ENCODE results near the gene TULP4. TPM values are rescaled to one million over a fixed set of nuclear protein-coding genes. Genes with fewer than 3 reads are reported as not detected.
"Not testable (repeated sequence)": the region's sequence is repeated elsewhere in the genome, so short reads cannot be mapped to it uniquely, and the experiment has no call there.

Gene TULP4
- total RNA-seq, 2 experiments from 2014 or later: 28.4 to 30.5 TPM

DNA sequence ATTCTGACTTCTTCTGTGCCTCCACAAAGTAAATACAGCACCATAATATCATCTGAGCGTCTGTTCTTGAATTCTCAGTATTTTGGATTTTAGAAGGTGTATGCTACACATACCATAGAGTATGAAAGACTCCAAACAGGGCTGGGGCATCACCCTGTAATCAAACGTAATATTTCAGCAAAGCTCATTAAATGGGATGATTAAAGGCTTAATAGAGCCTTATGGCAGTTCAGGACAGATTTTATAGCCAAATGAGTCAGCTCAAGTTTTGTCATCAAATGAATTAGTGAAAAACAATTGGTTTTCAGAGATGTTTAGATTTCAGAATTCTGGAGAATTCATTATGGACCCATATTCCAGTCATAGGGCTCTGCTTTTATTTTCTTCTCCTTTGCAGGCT, 68.9 kb downstream of the TULP4 start:
- Mint-ChIP-seq H3K4me3 (no peak overlapping the region), H3K27ac (no peak overlapping the region), H3K27me3 (no peaks in the 10 kb centered on the region), H3K36me3 (no peaks in the 10 kb centered on the region), H3K4me1 (no peaks in the 10 kb centered on the region), H3K9me3 (ENCODE audit: low read depth) (no peaks in the 10 kb centered on the region)
- CTCF ChIA-PET: no interaction called here
- DNase-seq (no peak), ATAC-seq (no peak)

DNA sequence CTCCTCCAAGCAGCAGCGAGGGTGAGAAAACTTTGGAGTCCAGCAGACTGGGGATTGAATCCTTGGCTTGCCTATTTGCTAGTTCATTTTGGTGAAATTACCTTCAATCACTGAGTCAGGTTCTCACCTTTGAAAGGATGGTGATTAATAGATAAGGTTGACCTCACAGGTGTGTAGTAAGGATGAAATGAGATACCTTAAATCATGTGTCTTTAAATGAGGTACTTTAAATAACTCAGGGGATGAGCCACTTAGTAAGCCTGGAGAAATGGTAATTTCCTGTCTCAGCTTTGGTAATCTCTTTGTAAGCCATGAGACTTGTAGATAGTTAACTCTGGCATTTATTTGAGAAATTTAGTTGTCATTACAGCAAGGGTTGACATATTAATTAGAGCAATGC, 70.2 kb downstream of the TULP4 start:
- Mint-ChIP-seq H3K9me3 (ENCODE audit: low read depth) (no peaks in the 10 kb centered on the region), H3K4me1 (no peaks in the 10 kb centered on the region), H3K27me3 (no peaks in the 10 kb centered on the region), H3K36me3 (no peaks in the 10 kb centered on the region), H3K27ac (no peak overlapping the region), H3K4me3 (no peak overlapping the region)
- no peak for ATAC-seq
- CTCF ChIA-PET: no interaction called here
- no peak for DNase-seq

- CTCF ChIA-PET: interaction anchor here (1.0 kb wide), 1 partner anchor 8 kb away, joined by 3 read pairs; no protein-coding TSS in a partner anchor
- Mint-ChIP-seq H3K27ac (no peak overlapping the region), H3K36me3 (no peaks in the 10 kb centered on the region)
These were observed 70.8 kb downstream of the TULP4 start for GRCh38 chr6:158383057-158383456.

GRCh38 chr6:158383542-158383941, 71.3 kb downstream of the TULP4 start:
- CTCF ChIA-PET: interaction anchor here (1.0 kb wide), 1 partner anchor 9 kb away, joined by 3 read pairs; no protein-coding TSS in a partner anchor
- Mint-ChIP-seq H3K4me3 (no peak overlapping the region), H3K27ac (no peak overlapping the region), H3K36me3 (no peaks in the 10 kb centered on the region), H3K4me1 (no peaks in the 10 kb centered on the region), H3K9me3 (ENCODE audit: low read depth) (no peaks in the 10 kb centered on the region), H3K27me3 (no peaks in the 10 kb centered on the region)
- DNase-seq (no peak), ATAC-seq (no peak)

More at GRCh38 chr6:158383057-158383456, 70.8 kb downstream of the TULP4 start:
- Mint-ChIP-seq H3K4me3 (no peak overlapping the region), H3K9me3 (ENCODE audit: low read depth) (no peaks in the 10 kb centered on the region), H3K27me3 (no peaks in the 10 kb centered on the region), H3K4me1 (no peaks in the 10 kb centered on the region)
- ATAC-seq (no peak), DNase-seq (no peak)

DNA sequence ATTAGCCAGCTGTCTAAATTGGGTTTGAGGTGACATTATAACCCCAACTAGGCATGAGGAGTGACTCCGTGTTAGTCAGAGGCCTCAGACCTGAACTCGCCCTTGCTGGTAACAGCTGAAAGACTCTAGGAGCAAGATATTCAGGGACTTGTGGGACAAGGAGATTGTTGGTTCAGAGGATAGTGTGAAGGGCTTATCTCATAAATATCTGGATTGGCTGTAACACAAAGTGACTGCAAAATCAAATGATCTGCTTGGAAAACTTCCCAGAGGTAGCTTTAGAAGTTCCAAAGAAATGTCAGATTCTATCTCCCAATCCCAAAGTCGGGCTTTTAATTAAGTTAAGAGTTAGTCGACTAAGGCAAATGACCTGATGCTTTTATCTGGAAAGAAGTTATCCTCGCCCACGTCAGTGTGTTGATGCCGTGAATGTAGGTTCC, 72.4 kb downstream of the TULP4 start:
- ATAC-seq (no peak), DNase-seq (no peak)
- H3K4me3 Mint-ChIP-seq: no peak overlapping the region
- no peaks in the 10 kb centered on the region for H3K9me3 Mint-ChIP-seq (ENCODE audit: low read depth)
- H3K4me1 Mint-ChIP-seq: peaks cover 2% of the 10 kb centered on the region
- no peaks in the 10 kb centered on the region for H3K27me3 Mint-ChIP-seq
- H3K27ac Mint-ChIP-seq: no peak overlapping the region
- CTCF ChIA-PET: no interaction called here
- H3K36me3 Mint-ChIP-seq: no peaks in the 10 kb centered on the region

- Mint-ChIP-seq H3K4me1 (peaks cover 2% of the 10 kb centered on the region), H3K9me3 (ENCODE audit: low read depth) (peaks cover 3% of the 10 kb centered on the region), H3K4me3 (no peak overlapping the region), H3K36me3 (peaks cover 4% of the 10 kb centered on the region), H3K27ac (no peak overlapping the region), H3K27me3 (no peaks in the 10 kb centered on the region)
- ATAC-seq (no peak), DNase-seq (no peak)
- CTCF ChIA-PET: interaction anchor here (1.0 to 1.9 kb wide), 6 partner anchors 9 to 173 kb away, joined by 3 to 12 read pairs (median 4); no protein-coding TSS in a partner anchor
These were observed 74.8 kb downstream of the TULP4 start for GRCh38 chr6:158387036-158387435.

GRCh38 chr6:158387578-158387977, 75.3 kb downstream of the TULP4 start:
- H3K36me3 Mint-ChIP-seq: peaks cover 6% of the 10 kb centered on the region
- H3K9me3 Mint-ChIP-seq (ENCODE audit: low read depth): peaks cover 4% of the 10 kb centered on the region
- CTCF ChIA-PET: interaction anchor here (0.7 to 1.9 kb wide), 4 partner anchors 8 to 174 kb away, joined by 3 to 12 read pairs (median 6); no protein-coding TSS in a partner anchor
- peaks cover 2% of the 10 kb centered on the region for H3K4me1 Mint-ChIP-seq
- no peak for DNase-seq
- H3K27ac Mint-ChIP-seq: no peak overlapping the region
- no peak overlapping the region for H3K4me3 Mint-ChIP-seq
- ATAC-seq: no peak
- no peaks in the 10 kb centered on the region for H3K27me3 Mint-ChIP-seq

DNA sequence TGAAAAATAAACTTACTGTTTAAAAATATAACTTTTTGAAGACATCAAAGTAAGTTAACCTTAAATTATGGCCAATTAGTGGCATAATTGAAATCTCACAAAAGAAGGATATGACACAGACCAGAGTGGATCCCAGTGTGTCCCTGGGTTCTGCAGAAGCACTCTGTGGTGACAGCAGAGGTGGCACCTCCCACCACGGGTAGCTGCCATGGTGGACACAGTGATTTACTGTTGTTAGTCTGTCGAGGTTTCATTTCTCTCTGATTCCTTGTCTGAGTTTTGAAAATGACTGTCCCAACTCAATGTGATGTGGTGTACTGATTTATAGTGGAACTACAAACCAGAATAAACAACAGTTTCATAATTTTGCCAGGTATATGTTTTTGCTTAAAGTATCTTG, 76.5 kb downstream of the TULP4 start:
- H3K27ac Mint-ChIP-seq: no peak overlapping the region
- peaks cover 4% of the 10 kb centered on the region for H3K9me3 Mint-ChIP-seq (ENCODE audit: low read depth)
- DNase-seq (no peak), ATAC-seq (no peak)
- no peak overlapping the region for H3K4me3 Mint-ChIP-seq
- H3K4me1 Mint-ChIP-seq: peaks cover 2% of the 10 kb centered on the region
- CTCF ChIA-PET: interaction anchor here (1.8 kb wide), 1 partner anchor 168 kb away, joined by 4 read pairs; no protein-coding TSS in a partner anchor
- H3K36me3 Mint-ChIP-seq: peaks cover 7% of the 10 kb centered on the region
- no peaks in the 10 kb centered on the region for H3K27me3 Mint-ChIP-seq

DNA sequence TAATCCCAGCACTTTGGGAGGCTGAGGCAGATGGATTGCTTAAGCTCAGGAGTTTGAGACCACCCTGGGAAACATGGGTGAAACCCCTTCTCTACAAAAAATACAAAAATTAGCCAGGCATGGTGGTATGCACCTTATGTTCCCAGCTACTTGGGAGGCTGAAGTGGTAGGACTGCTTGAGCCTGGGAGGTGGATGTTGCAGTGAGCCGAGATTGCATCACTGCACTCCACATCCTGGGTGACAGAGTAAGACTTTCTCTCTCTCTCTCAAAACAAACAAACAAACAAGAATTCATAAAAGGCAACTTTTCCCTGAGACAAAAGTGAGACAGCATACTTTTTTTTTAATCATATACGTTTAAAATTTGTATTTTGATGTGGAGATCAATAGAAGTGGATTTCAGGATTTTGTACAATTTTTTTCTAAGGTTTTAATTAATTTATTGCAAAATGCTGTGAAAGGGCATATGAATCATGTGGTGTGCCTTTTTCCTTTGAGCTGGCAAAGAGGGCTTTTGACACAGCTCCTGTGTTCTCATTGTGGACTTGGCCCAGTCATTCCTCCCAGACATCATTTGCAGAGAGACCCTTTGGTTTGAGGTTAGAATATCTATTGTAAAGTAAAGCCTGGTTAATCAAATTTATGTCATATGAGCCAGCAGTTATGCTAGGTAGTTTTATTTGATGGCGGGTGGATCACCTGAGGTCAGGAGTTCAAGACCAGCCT, 77.1 kb downstream of the TULP4 start:
- no peak for ATAC-seq
- H3K9me3 Mint-ChIP-seq (ENCODE audit: low read depth): peaks cover 8% of the 10 kb centered on the region
- no peak overlapping the region for H3K27ac Mint-ChIP-seq
- H3K4me1 Mint-ChIP-seq: peaks cover 2% of the 10 kb centered on the region
- peaks cover 13% of the 10 kb centered on the region for H3K36me3 Mint-ChIP-seq
- no peak for DNase-seq
- no peaks in the 10 kb centered on the region for H3K27me3 Mint-ChIP-seq
- CTCF ChIA-PET: interaction anchor here (1.6 to 1.8 kb wide), 2 partner anchors 166 to 168 kb away, joined by 4 read pairs; no protein-coding TSS in a partner anchor
- no peak overlapping the region for H3K4me3 Mint-ChIP-seq

DNA sequence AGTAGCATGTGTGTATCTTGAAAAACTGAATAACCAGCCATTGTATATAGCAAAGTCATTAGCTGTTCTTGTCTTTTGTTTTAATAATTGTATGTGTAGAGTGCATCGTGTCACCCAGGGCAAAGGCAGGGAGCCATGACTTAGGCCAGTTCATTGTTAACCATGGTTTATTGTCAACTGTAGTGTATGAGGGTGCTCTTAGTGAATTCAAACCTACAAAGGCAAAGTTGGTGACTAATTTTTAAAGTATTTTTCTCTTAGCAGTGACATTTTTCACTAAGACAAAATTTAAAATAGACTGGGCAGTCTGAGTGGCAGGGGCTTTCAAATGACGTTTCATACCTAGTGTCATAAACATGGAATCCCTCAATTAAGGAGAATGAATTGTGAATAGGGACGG, 79.0 kb downstream of the TULP4 start:
- Mint-ChIP-seq H3K36me3 (peaks cover 15% of the 10 kb centered on the region), H3K4me3 (no peak overlapping the region), H3K27me3 (no peaks in the 10 kb centered on the region), H3K4me1 (peaks cover 2% of the 10 kb centered on the region), H3K27ac (no peak overlapping the region), H3K9me3 (ENCODE audit: low read depth) (peaks cover 8% of the 10 kb centered on the region)
- DNase-seq (no peak), ATAC-seq (no peak)
- CTCF ChIA-PET: interaction anchor here (1.6 kb wide), 1 partner anchor 168 kb away, joined by 4 read pairs; no protein-coding TSS in a partner anchor

DNA sequence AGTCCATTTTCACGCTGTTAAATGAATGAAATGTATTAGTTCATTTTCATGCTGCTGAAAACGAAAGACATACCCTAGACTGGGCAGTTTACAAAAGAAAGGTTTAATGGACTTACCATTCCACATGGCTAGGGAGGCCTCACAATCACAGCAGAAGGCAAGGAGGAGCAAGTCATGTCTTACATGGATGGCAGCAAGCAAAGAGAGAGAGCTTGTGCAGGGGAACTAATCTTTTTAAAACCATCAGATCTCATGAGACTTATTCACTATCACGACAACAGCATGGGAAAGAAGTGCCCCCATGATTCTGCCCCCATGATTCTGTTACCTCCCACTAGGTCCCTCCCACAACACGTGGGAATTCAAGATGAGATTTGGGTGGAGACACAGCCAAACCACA, 79.7 kb downstream of the TULP4 start:
- H3K27ac Mint-ChIP-seq; H3K9me3 Mint-ChIP-seq (ENCODE audit: low read depth); CTCF ChIA-PET; ATAC-seq; H3K27me3 Mint-ChIP-seq; DNase-seq; H3K4me3 Mint-ChIP-seq; H3K4me1 Mint-ChIP-seq: not testable (repeated sequence)
- H3K36me3 Mint-ChIP-seq: peaks cover 15% of the 10 kb centered on the region

- H3K4me3 Mint-ChIP-seq: no peak overlapping the region
- DNase-seq: no peak
- peaks cover 13% of the 10 kb centered on the region for H3K36me3 Mint-ChIP-seq
- H3K4me1 Mint-ChIP-seq: no peaks in the 10 kb centered on the region
- ATAC-seq: no peak
- peaks cover 8% of the 10 kb centered on the region for H3K9me3 Mint-ChIP-seq (ENCODE audit: low read depth)
- CTCF ChIA-PET: interaction anchor here (1.5 to 1.9 kb wide), 2 partner anchors 9 to 22 kb away, joined by 3 to 4 read pairs; no protein-coding TSS in a partner anchor
- H3K27me3 Mint-ChIP-seq: no peaks in the 10 kb centered on the region
- H3K27ac Mint-ChIP-seq: no peak overlapping the region
These were observed 83.9 kb downstream of the TULP4 start for GRCh38 chr6:158396136-158396535.

DNA sequence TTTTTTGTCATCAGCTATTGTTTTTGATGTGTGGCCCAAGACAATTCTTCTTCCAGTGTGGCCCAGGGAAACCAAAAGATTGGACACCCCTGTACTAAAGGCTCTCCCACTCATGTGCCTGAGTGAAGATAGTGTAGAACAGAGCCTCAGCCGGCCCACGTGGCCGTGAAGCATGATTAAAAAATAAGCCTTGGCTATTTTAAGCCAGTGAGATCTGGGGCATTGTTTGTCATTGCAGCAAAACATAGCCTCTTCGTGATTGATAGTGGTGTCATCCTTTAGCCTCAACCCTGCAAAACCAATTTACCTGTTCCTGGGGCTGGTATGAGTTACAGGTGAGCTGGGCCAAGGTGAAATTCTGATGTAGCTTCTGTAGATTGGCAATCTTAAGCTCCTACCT, 85.3 kb downstream of the TULP4 start:
- Mint-ChIP-seq H3K4me3 (no peak overlapping the region), H3K36me3 (peaks cover 9% of the 10 kb centered on the region), H3K27ac (no peak overlapping the region), H3K27me3 (no peaks in the 10 kb centered on the region), H3K4me1 (no peaks in the 10 kb centered on the region), H3K9me3 (ENCODE audit: low read depth) (peaks cover 4% of the 10 kb centered on the region)
- ATAC-seq: no peak
- CTCF ChIA-PET: no interaction called here
- DNase-seq: no peak
